ENCODE data around the gene CCR3.

CCR3 gene

DNA sequence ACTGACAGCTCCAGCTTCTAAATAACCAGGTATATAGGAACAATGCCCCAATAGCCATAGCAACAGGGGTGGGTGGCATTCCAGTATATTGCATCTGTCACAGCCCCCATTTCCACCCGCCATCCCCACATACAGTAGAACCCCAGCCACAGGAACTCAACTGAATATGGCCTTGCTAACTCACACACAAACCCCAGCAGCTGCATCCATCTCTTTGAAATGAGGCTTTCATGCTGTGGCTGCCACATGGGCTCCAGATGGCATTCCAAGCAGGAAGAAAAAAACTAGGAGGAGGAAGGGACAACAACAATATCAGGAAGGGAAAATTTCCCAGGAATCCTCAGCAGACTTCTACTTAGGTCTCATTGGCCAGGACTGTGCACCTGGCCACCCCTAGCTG lies 54.6 kb downstream of the CCR3 start:
- no peak overlapping the region for H3K9ac ChIP-seq (ENCODE audit: low read length)
- no peaks in the 10 kb centered on the region for H3K79me2 ChIP-seq (ENCODE audit: insufficient read depth, low read length)
- H3K9me3 ChIP-seq (ENCODE audit: insufficient read depth, low read length) = no peaks in the 10 kb centered on the region
- H3K27me3 ChIP-seq (ENCODE audit: low read length) = no peaks in the 10 kb centered on the region
- no peak overlapping the region for H3K27ac ChIP-seq (ENCODE audit: low read depth, low read length)
- no peaks in the 10 kb centered on the region for H3F3A ChIP-seq (ENCODE audit: insufficient read depth)
- no peaks in the 10 kb centered on the region for H3K36me3 ChIP-seq (ENCODE audit: low read length)
- no peak overlapping the region for H3K4me2 ChIP-seq (ENCODE audit: low read depth, low read length, poor library complexity, severe bottlenecking)
- TF ChIP-seq EZH2phosphoT487 (conservative IDR thresholded peaks at IDR 0.05; ENCODE audit: low read length) = no peak
- TF ChIP-seq, protein P1, sequence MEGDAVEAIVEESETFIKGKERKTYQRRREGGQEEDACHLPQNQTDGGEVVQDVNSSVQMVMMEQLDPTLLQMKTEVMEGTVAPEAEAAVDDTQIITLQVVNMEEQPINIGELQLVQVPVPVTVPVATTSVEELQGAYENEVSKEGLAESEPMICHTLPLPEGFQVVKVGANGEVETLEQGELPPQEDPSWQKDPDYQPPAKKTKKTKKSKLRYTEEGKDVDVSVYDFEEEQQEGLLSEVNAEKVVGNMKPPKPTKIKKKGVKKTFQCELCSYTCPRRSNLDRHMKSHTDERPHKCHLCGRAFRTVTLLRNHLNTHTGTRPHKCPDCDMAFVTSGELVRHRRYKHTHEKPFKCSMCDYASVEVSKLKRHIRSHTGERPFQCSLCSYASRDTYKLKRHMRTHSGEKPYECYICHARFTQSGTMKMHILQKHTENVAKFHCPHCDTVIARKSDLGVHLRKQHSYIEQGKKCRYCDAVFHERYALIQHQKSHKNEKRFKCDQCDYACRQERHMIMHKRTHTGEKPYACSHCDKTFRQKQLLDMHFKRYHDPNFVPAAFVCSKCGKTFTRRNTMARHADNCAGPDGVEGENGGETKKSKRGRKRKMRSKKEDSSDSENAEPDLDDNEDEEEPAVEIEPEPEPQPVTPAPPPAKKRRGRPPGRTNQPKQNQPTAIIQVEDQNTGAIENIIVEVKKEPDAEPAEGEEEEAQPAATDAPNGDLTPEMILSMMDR (IDR thresholded peaks at IDR 0.05; ENCODE audit: insufficient read depth, low read length, poor library complexity, severe bottlenecking) = no peak
- no peak overlapping the region for H3K4me3 ChIP-seq (ENCODE audit: insufficient read depth, low read length, poor library complexity, severe bottlenecking)
- H2AFZ ChIP-seq (ENCODE audit: low read depth, low read length, severe bottlenecking) = no peak overlapping the region
- no peaks in the 10 kb centered on the region for H4K20me1 ChIP-seq (ENCODE audit: low read depth, low read length)
- no peaks in the 10 kb centered on the region for H3K9me2 ChIP-seq (replicated peaks; ENCODE audit: insufficient read depth, low read length)

GRCh38 chr3:46297658-46298423 lies 55.6 kb downstream of the CCR3 start:
- Histone ChIP-seq H3K4me2 (ENCODE audit: low read depth, low read length, poor library complexity, severe bottlenecking) (no peak overlapping the region), H3K27ac (ENCODE audit: low read depth, low read length) (no peak overlapping the region), H3K79me2 (ENCODE audit: insufficient read depth, low read length) (no peaks in the 10 kb centered on the region), H3K9ac (ENCODE audit: low read length) (no peak overlapping the region), H3K4me3 (ENCODE audit: insufficient read depth, low read length, poor library complexity, severe bottlenecking) (no peak overlapping the region), H3K36me3 (ENCODE audit: low read length) (no peaks in the 10 kb centered on the region), H4K20me1 (ENCODE audit: low read depth, low read length) (no peaks in the 10 kb centered on the region), H3K27me3 (ENCODE audit: low read length) (no peaks in the 10 kb centered on the region), H2AFZ (ENCODE audit: low read depth, low read length, severe bottlenecking) (no peak overlapping the region), H3K9me3 (ENCODE audit: insufficient read depth, low read length) (no peaks in the 10 kb centered on the region), H3K9me2 (replicated peaks; ENCODE audit: insufficient read depth, low read length) (no peaks in the 10 kb centered on the region), H3F3A (ENCODE audit: insufficient read depth) (no peaks in the 10 kb centered on the region)
- TF ChIP-seq, protein P1 (IDR thresholded peaks at IDR 0.05; ENCODE audit: insufficient read depth, low read length, poor library complexity, severe bottlenecking) = no peak
- TF ChIP-seq EZH2phosphoT487 (conservative IDR thresholded peaks at IDR 0.05; ENCODE audit: low read length) = no peak

- Histone ChIP-seq H3K36me3 (ENCODE audit: low read length) (no peaks in the 10 kb centered on the region), H3K4me3 (ENCODE audit: insufficient read depth, low read length, poor library complexity, severe bottlenecking) (no peak overlapping the region), H3K9ac (ENCODE audit: low read length) (no peak overlapping the region), H2AFZ (ENCODE audit: low read depth, low read length, severe bottlenecking) (no peak overlapping the region), H4K20me1 (ENCODE audit: low read depth, low read length) (no peaks in the 10 kb centered on the region), H3F3A (ENCODE audit: insufficient read depth) (no peaks in the 10 kb centered on the region), H3K27ac (ENCODE audit: low read depth, low read length) (no peak overlapping the region), H3K79me2 (ENCODE audit: insufficient read depth, low read length) (no peaks in the 10 kb centered on the region), H3K9me3 (ENCODE audit: insufficient read depth, low read length) (no peaks in the 10 kb centered on the region), H3K27me3 (ENCODE audit: low read length) (no peaks in the 10 kb centered on the region), H3K4me2 (ENCODE audit: low read depth, low read length, poor library complexity, severe bottlenecking) (no peak overlapping the region), H3K9me2 (replicated peaks; ENCODE audit: insufficient read depth, low read length) (no peaks in the 10 kb centered on the region)
- TF ChIP-seq, protein P1 (IDR thresholded peaks at IDR 0.05; ENCODE audit: insufficient read depth, low read length, poor library complexity, severe bottlenecking) = no peak
- no peak for TF ChIP-seq EZH2phosphoT487 (conservative IDR thresholded peaks at IDR 0.05; ENCODE audit: low read length)
These were observed 56.8 kb downstream of the CCR3 start for GRCh38 chr3:46298871-46299607.
